H9 (cell line): Measurements from ENCODE around the gene TOP3B. TPM values are rescaled to one million over a fixed set of nuclear protein-coding genes. Genes with fewer than 3 reads are reported as not detected.

Source experiments
- DNase-seq: peaks from one replicate; pipeline ENCODE4 v3.0.0-alpha.2; 2017
- H2AFZ ChIP-seq: one replicate; pipeline ENCODE4 v1.6.1; 2013; ENCODE audit warnings: mild to moderate bottlenecking, low read length, control low read depth, moderate library complexity
- H2AK5ac ChIP-seq: 2 replicates; pipeline ENCODE4 v1.6.1; 2013; ENCODE audit warnings: low read length, control low read depth, mixed read lengths; ENCODE audit not compliant: insufficient read length
- H2BK120ac ChIP-seq: one replicate; pipeline ENCODE4 v1.6.1; 2013; ENCODE audit warnings: low read depth, mild to moderate bottlenecking, low read length, control low read depth, inconsistent platforms; ENCODE audit not compliant: poor library complexity, severe bottlenecking
- H2BK12ac ChIP-seq: 2 replicates; pipeline ENCODE4 v1.6.1; 2013; ENCODE audit warnings: low read length, control low read depth, mixed read lengths, low read depth; ENCODE audit not compliant: insufficient read length
- H2BK15ac ChIP-seq: 2 replicates; pipeline ENCODE4 v1.6.1; 2013; ENCODE audit warnings: low read depth, low read length, control low read depth
- H2BK20ac ChIP-seq: one replicate; pipeline ENCODE4 v1.6.1; 2013; ENCODE audit warnings: low read depth, mild to moderate bottlenecking, low read length, control low read depth, inconsistent platforms; ENCODE audit not compliant: poor library complexity, severe bottlenecking
- H2BK5ac ChIP-seq: 2 replicates; pipeline ENCODE4 v1.6.1; 2013; ENCODE audit warnings: low read length, control low read depth, mixed read lengths; ENCODE audit not compliant: insufficient read length
- H3K14ac ChIP-seq: 2 replicates; pipeline ENCODE4 v1.6.1; 2013; ENCODE audit warnings: low read length, control low read depth; ENCODE audit not compliant: insufficient read depth
- H3K18ac ChIP-seq: 2 replicates; pipeline ENCODE4 v1.6.1; 2013; ENCODE audit warnings: low read depth, mild to moderate bottlenecking, mixed read lengths, low read length, control low read depth; ENCODE audit not compliant: insufficient read length
- H3K23ac ChIP-seq: 2 replicates; pipeline ENCODE4 v1.6.1; 2013; ENCODE audit warnings: low read length, control low read depth, mixed read lengths, low read depth; ENCODE audit not compliant: insufficient read length
- H3K23me2 ChIP-seq: 2 replicates; pipeline ENCODE4 v1.6.1; 2013; ENCODE audit warnings: low read depth, mild to moderate bottlenecking, mixed read lengths, low read length, control low read depth; ENCODE audit not compliant: insufficient read length, poor library complexity, severe bottlenecking
- H3K27ac ChIP-seq: 2 replicates; pipeline ENCODE4 v1.5.1; 2013; ENCODE audit warnings: low read length, control low read depth, mixed read lengths, low read depth; ENCODE audit not compliant: insufficient read length
- H3K27me3 ChIP-seq: 2 replicates; pipeline ENCODE4 v1.6.1; 2013; ENCODE audit warnings: low read length, control low read depth, inconsistent platforms; ENCODE audit not compliant: insufficient read depth
- H3K4ac ChIP-seq: 2 replicates; pipeline ENCODE4 v1.6.1; 2013; ENCODE audit warnings: low read depth, mild to moderate bottlenecking, control low read depth, inconsistent platforms, low read length, moderate library complexity
- H3K4me1 ChIP-seq: 2 replicates; pipeline ENCODE4 v1.6.1; 2013; ENCODE audit warnings: low read length, control low read depth, inconsistent platforms; ENCODE audit not compliant: insufficient read depth
- H3K4me2 ChIP-seq: 2 replicates; pipeline ENCODE4 v1.6.1; 2013; ENCODE audit warnings: low read length, control low read depth, mixed read lengths; ENCODE audit not compliant: insufficient read length, insufficient read depth
- H3K56ac ChIP-seq: 2 replicates; pipeline ENCODE4 v1.6.1; 2013; ENCODE audit warnings: low read depth, mild to moderate bottlenecking, mixed read lengths, low read length, control low read depth; ENCODE audit not compliant: insufficient read length
- H3K79me1 ChIP-seq: 2 replicates; pipeline ENCODE4 v1.6.1; 2013; ENCODE audit warnings: low read depth, mild to moderate bottlenecking, moderate library complexity, low read length, control low read depth, inconsistent platforms; ENCODE audit not compliant: insufficient read depth, poor library complexity, severe bottlenecking
- H3K79me2 ChIP-seq: 2 replicates; pipeline ENCODE4 v1.6.1; 2013; ENCODE audit warnings: low read length, control low read depth, inconsistent platforms; ENCODE audit not compliant: insufficient read depth
- H3K9ac ChIP-seq: 2 replicates; pipeline ENCODE4 v1.6.1; 2013; ENCODE audit warnings: low read length, control low read depth, mixed read lengths; ENCODE audit not compliant: insufficient read length; ENCODE audit errors: extremely low read depth
- H3K9me3 ChIP-seq: one replicate; pipeline ENCODE4 v1.6.1; 2013; ENCODE audit warnings: low read depth, low read length, inconsistent platforms; ENCODE audit not compliant: control insufficient read depth
- H3T11ph ChIP-seq: one replicate; pipeline ENCODE4 v1.6.1; 2013; ENCODE audit warnings: mild to moderate bottlenecking, low read length, control low read depth, inconsistent platforms
- H4K20me1 ChIP-seq: one replicate; pipeline ENCODE4 v1.6.1; 2013; ENCODE audit not compliant: control insufficient read depth, insufficient read length, insufficient read depth
- H4K5ac ChIP-seq: 2 replicates; pipeline ENCODE4 v1.6.1; 2013; ENCODE audit warnings: low read depth, mild to moderate bottlenecking, mixed read lengths, low read length, control low read depth; ENCODE audit not compliant: insufficient read length
- H4K8ac ChIP-seq: replicated peaks from 2 replicates; pipeline ENCODE4 v1.6.1; 2013; ENCODE audit warnings: low read length, control low read depth, mixed read lengths, low read depth; ENCODE audit not compliant: insufficient read length
- H4K91ac ChIP-seq: 2 replicates; pipeline ENCODE4 v1.6.1; 2013; ENCODE audit warnings: low read depth, mild to moderate bottlenecking, moderate library complexity, mixed read lengths, low read length, control low read depth; ENCODE audit not compliant: insufficient read length
- H3K27ac Mint-ChIP-seq, 3 experiments: 2 replicates in 2 of 3; 3 replicates in 1 of 3; pipeline ENCODE4 v1.8.0; 2020 to 2021; ENCODE audit warnings: mixed read lengths in 3 of 3, mild to moderate bottlenecking in 1 of 3, moderate library complexity in 1 of 3
- H3K27me3 Mint-ChIP-seq: 2 replicates; pipeline ENCODE4 v1.8.0; 2021; ENCODE audit warnings: low read depth, mild to moderate bottlenecking, moderate library complexity, mixed read lengths
- H3K36me3 Mint-ChIP-seq, 3 experiments: 2 replicates in 2 of 3; 3 replicates in 1 of 3; pipeline ENCODE4 v1.8.0; 2020 to 2021; ENCODE audit warnings: low read depth in 3 of 3, mixed read lengths in 3 of 3; ENCODE audit not compliant: insufficient read depth in 1 of 3
- H3K4me1 Mint-ChIP-seq, 2 experiments: 2 replicates each; pipeline ENCODE4 v1.8.0; 2020; ENCODE audit warnings: mixed read lengths in 2 of 2
- H3K4me3 Mint-ChIP-seq, 2 experiments: 2 replicates in 1 of 2; 3 replicates in 1 of 2; pipeline ENCODE4 v1.8.0; 2020 to 2021; ENCODE audit warnings: mild to moderate bottlenecking in 2 of 2, mixed read lengths in 2 of 2, moderate library complexity in 1 of 2
- H3K9me3 Mint-ChIP-seq, 2 experiments: 2 replicates in 1 of 2; 3 replicates in 1 of 2; pipeline ENCODE4 v1.8.0; 2020; ENCODE audit warnings: mild to moderate bottlenecking in 2 of 2, mixed read lengths in 2 of 2, moderate library complexity in 1 of 2
- WGBS: extraction: QIAGEN DNeasy Blood & Tissue Kit; methylation state at CpG from one replicate; pipeline ENCODE4 v1.1.7; 2013; ENCODE audit warnings: missing lambda C conversion rate, low lambda C conversion rate, mixed read lengths; ENCODE audit not compliant: insufficient read length; ENCODE audit errors: extremely low coverage; 5-methylcytosine and 5-hydroxymethylcytosine counted together
- total RNA-seq: library from RNA; stranded (reverse); gene quantifications from 2 replicates; pipeline ENCODE4 v1.2.1, GENCODE V29; 2021
- TF ChIP-seq, protein P1 (sequence below): fragments of 200-600 bp; sonication (generic); conservative IDR thresholded peaks from 3 replicates; pipeline ENCODE4 v1.8.0; 2021; ENCODE audit warnings: antibody characterized with exemption, mild to moderate bottlenecking

TOP3B gene
- total RNA-seq, 1 experiment from 2014 or later, result 55.2 TPM

DNA sequence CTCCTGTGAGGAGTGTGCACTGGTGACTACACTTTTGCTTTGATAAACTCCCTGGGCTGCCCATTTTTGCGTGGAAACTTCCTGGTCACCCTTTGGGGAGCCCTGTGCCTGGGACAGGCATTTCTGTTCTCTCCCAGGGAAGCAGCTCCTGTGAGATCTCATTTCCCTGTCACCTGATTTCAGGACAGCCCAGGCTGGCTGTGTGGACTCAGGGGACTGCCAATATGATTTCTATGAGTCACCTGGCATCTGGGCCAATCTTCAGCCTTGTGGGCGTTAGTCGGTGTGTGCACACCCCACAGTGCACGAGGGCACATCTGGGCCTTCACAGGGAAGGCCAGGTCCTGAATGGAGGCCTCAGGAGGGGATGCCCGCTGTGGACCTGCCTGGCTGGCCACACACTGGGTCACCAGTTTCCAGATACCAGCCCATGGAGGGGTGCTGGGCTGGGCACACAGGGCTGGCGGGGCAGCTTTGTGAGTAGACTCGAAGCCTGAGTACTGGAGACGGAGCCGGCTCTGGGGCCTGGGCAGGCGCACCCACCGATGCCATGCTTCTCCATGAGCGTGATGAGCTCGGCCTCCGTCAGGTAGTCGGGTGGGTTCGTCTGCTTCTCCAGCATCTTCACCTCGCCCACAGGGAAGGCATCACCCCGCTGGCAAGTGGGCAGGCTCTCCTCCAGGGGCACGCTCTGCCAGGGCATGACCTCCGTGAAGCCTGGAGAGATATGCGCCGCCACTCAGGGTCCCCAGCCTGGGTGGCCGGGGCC is 20.5 kb downstream of the TOP3B start:
- no CpG with 5 or more reads among the region's 23 CpGs for WGBS
- no peaks in the 10 kb centered on the region for H3K79me2 ChIP-seq

More for the DNA sequence above, 20.5 kb downstream of the TOP3B start:
- Histone ChIP-seq H4K20me1 (no peaks in the 10 kb centered on the region), H3K23me2 (no peaks in the 10 kb centered on the region), H3K4me2 (no peak overlapping the region), H3K9me3 (no peaks in the 10 kb centered on the region), H4K5ac (no peak overlapping the region), H3K4me1 (no peaks in the 10 kb centered on the region), H3T11ph (no peak overlapping the region), H3K27me3 (no peaks in the 10 kb centered on the region), H3K9ac (no peak overlapping the region), H2AFZ (no peak overlapping the region), H2BK120ac (no peak overlapping the region), H4K91ac (no peak overlapping the region), H2BK12ac (no peak overlapping the region), H3K27ac (no peak overlapping the region), H3K14ac (no peak overlapping the region), H3K56ac (no peak overlapping the region), H2AK5ac (no peak overlapping the region), H3K79me1 (no peaks in the 10 kb centered on the region), H3K18ac (no peak overlapping the region), H2BK5ac (no peak overlapping the region), H3K4ac (no peak overlapping the region), H2BK20ac (no peak overlapping the region), H2BK15ac (no peak overlapping the region), H3K23ac (no peak overlapping the region), H4K8ac (no peak overlapping the region)
- Mint-ChIP-seq H3K36me3 (peaks cover 42 to 72% (median 62%) of the 10 kb centered on the region in 3 experiments), H3K27ac (no peak overlapping the region), H3K4me1 (no peaks in the 10 kb centered on the region), H3K4me3 (no peak overlapping the region), H3K9me3 (no peaks in the 10 kb centered on the region; a peak in 1 of 5 replicates), H3K27me3 (peaks cover 2% of the 10 kb centered on the region; the same call in 1 of the 2 replicates)
- DNase-seq, result no peak
- TF ChIP-seq, protein P1, sequence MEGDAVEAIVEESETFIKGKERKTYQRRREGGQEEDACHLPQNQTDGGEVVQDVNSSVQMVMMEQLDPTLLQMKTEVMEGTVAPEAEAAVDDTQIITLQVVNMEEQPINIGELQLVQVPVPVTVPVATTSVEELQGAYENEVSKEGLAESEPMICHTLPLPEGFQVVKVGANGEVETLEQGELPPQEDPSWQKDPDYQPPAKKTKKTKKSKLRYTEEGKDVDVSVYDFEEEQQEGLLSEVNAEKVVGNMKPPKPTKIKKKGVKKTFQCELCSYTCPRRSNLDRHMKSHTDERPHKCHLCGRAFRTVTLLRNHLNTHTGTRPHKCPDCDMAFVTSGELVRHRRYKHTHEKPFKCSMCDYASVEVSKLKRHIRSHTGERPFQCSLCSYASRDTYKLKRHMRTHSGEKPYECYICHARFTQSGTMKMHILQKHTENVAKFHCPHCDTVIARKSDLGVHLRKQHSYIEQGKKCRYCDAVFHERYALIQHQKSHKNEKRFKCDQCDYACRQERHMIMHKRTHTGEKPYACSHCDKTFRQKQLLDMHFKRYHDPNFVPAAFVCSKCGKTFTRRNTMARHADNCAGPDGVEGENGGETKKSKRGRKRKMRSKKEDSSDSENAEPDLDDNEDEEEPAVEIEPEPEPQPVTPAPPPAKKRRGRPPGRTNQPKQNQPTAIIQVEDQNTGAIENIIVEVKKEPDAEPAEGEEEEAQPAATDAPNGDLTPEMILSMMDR, result no peak
